Keratinocyte (primary cell): Measurements from ENCODE around the gene SRPRB. TPM values are rescaled to one million over a fixed set of nuclear protein-coding genes. Genes with fewer than 3 reads are reported as not detected.

Experiments used
- DNase-seq: peaks from one replicate; pipeline ENCODE4 v3.0.0-alpha.2; 2011; ENCODE audit warnings: low read depth, missing footprints, low spot score
- FAIRE-seq: peaks from 2 replicates; lab custom pipeline; 2011; peaks lifted over from hg19 to GRCh38; lab: Jason Lieb, UNC
- H2AFZ ChIP-seq: 2 replicates; pipeline ENCODE4 v1.6.0; 2012; ENCODE audit warnings: low read length, control low read depth, inconsistent platforms; ENCODE audit not compliant: control insufficient read depth
- H3K27ac ChIP-seq: 2 replicates; pipeline ENCODE4 v1.5.1; 2011; ENCODE audit warnings: low read length; ENCODE audit not compliant: control insufficient read depth, insufficient read depth
- H3K27me3 ChIP-seq: 3 replicates; pipeline ENCODE4 v1.6.0; 2011; ENCODE audit warnings: low read length; ENCODE audit not compliant: control insufficient read depth, insufficient read depth; ENCODE audit errors: extremely low read depth
- H3K36me3 ChIP-seq, 2 experiments: 2 replicates in 1 of 2; 3 replicates in 1 of 2; pipeline ENCODE4 v1.5.1; 2011; ENCODE audit warnings: low read length in 2 of 2, mild to moderate bottlenecking in 1 of 2; ENCODE audit not compliant: control insufficient read depth in 2 of 2, insufficient read depth in 2 of 2; ENCODE audit errors: extremely low read depth in 1 of 2
- H3K4me1 ChIP-seq: 3 replicates; pipeline ENCODE4 v1.5.1; 2011; ENCODE audit warnings: low read length; ENCODE audit not compliant: control insufficient read depth, insufficient read depth; ENCODE audit errors: extremely low read depth
- H3K4me2 ChIP-seq: 3 replicates; pipeline ENCODE4 v1.6.0; 2011; ENCODE audit warnings: low read depth, low read length; ENCODE audit not compliant: control insufficient read depth, insufficient read depth; ENCODE audit errors: extremely low read depth
- H3K4me3 ChIP-seq, 3 experiments: fragments of 200-600 bp in 1 of 3; sonication (generic) in 1 of 3; 2 replicates in 2 of 3; 3 replicates in 1 of 3; pipeline ENCODE4 v1.5.1; 2011 to 2016; ENCODE audit warnings: low read length in 3 of 3, mild to moderate bottlenecking in 3 of 3, control low read depth in 2 of 3, inconsistent platforms in 1 of 3, low read depth in 1 of 3, mixed read lengths in 1 of 3, mixed run types in 1 of 3, moderate library complexity in 1 of 3; ENCODE audit not compliant: control insufficient read depth in 2 of 3, insufficient read depth in 2 of 3; ENCODE audit errors: extremely low read depth in 1 of 3
- H3K79me2 ChIP-seq: 2 replicates; pipeline ENCODE4 v1.6.0; 2012; ENCODE audit warnings: low read length; ENCODE audit not compliant: control insufficient read depth, insufficient read depth
- H3K9ac ChIP-seq: 3 replicates; pipeline ENCODE4 v1.6.0; 2011; ENCODE audit warnings: low read length; ENCODE audit not compliant: control insufficient read depth, insufficient read depth; ENCODE audit errors: extremely low read depth
- H3K9me1 ChIP-seq: 3 replicates; pipeline ENCODE4 v1.6.0; 2011; ENCODE audit warnings: low read length; ENCODE audit not compliant: control insufficient read depth, insufficient read depth; ENCODE audit errors: extremely low read depth
- H3K9me3 ChIP-seq: 2 replicates; pipeline ENCODE4 v1.5.1; 2012; ENCODE audit warnings: low read depth, low read length; ENCODE audit not compliant: control insufficient read depth
- H4K20me1 ChIP-seq: 3 replicates; pipeline ENCODE4 v1.6.0; 2011; ENCODE audit warnings: low read length; ENCODE audit not compliant: control insufficient read depth, insufficient read depth; ENCODE audit errors: extremely low read depth
- EZH2 ChIP-seq: IDR thresholded peaks from one replicate; pipeline ENCODE4 v1.6.1; 2012; ENCODE audit warnings: inconsistent platforms, mild to moderate bottlenecking, low read length, moderate library complexity
- dilution Hi-C: fragments of 300-500 bp; cut with MboI; formaldehyde crosslinking; loops from one replicate; pipeline ENCODE4 v1.7.0; 2020; ENCODE audit warnings: low sequenced_read_pairs; ENCODE audit not compliant: extremely low pct_ligation_motif_present
- polyA plus RNA-seq, 5 experiments: library from polyadenylated mRNA; depleted of rRNA in 3 of 5; stranded (reverse) in 3 of 5; stranded (forward) in 1 of 5; unstranded in 1 of 5; fragments of >200 nt; gene quantifications; 1 replicate in 1 of 5; 2 replicates in 3 of 5; 3 replicates in 1 of 5; pipeline versions ENCODE4 v1.2.1 to v1.2.3, GENCODE V29; 2011 to 2012; ENCODE audit warnings: missing spikeins in 2 of 5, low read depth in 1 of 5, low replicate concordance in 1 of 5
- TF ChIP-seq, protein P1 (sequence below), 3 experiments: IDR thresholded peaks in 1 of 3; conservative IDR thresholded peaks in 1 of 3; optimal IDR thresholded peaks in 1 of 3; 2 replicates in 2 of 3; 3 replicates in 1 of 3; pipeline versions ENCODE3 to v1.5.1; 2011; ENCODE audit warnings: low read length in 3 of 3, mild to moderate bottlenecking in 3 of 3, moderate library complexity in 2 of 3, control low read depth in 1 of 3, inconsistent platforms in 1 of 3; ENCODE audit not compliant: insufficient read depth in 2 of 3; ENCODE audit errors: extremely low read depth in 1 of 3

Gene SRPRB
- polyA plus RNA-seq, 1 donor (not counting 4 experiments of a cell fraction or from before 2014, with no cell fraction given), result 55.9 TPM

DNA sequence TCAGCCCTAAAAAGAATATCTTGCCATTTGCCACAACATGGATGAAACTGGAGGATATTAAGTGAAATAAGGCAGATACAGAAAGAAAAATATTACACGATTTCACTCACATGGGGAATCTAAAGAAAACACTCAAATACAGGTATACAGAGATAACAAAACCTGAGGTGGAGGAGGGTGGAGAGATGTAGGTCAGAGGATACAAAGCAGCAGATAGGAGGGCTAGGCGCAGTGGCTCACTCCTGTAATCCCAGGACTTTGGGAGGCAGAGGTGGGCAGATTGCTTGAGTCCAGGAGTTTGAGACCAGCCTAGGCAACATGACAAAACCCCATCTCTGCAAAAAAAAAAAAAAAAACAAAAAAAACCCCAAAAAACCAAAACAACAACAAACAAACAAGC lies 23.2 kb upstream of the SRPRB start:
- no peak for FAIRE-seq
- TF ChIP-seq EZH2, result no peak
- TF ChIP-seq, protein P1, sequence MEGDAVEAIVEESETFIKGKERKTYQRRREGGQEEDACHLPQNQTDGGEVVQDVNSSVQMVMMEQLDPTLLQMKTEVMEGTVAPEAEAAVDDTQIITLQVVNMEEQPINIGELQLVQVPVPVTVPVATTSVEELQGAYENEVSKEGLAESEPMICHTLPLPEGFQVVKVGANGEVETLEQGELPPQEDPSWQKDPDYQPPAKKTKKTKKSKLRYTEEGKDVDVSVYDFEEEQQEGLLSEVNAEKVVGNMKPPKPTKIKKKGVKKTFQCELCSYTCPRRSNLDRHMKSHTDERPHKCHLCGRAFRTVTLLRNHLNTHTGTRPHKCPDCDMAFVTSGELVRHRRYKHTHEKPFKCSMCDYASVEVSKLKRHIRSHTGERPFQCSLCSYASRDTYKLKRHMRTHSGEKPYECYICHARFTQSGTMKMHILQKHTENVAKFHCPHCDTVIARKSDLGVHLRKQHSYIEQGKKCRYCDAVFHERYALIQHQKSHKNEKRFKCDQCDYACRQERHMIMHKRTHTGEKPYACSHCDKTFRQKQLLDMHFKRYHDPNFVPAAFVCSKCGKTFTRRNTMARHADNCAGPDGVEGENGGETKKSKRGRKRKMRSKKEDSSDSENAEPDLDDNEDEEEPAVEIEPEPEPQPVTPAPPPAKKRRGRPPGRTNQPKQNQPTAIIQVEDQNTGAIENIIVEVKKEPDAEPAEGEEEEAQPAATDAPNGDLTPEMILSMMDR (optimal IDR thresholded peaks at IDR 0.05 in 1 of 3, IDR thresholded peaks at IDR 0.05 in 1 of 3, conservative IDR thresholded peaks at IDR 0.05 in 1 of 3; ENCODE audit: extremely low read depth in 1 of 3, insufficient read depth in 2 of 3, low read length in 3 of 3), result no peak
- H3K4me2 ChIP-seq, result no peak overlapping the region

DNA sequence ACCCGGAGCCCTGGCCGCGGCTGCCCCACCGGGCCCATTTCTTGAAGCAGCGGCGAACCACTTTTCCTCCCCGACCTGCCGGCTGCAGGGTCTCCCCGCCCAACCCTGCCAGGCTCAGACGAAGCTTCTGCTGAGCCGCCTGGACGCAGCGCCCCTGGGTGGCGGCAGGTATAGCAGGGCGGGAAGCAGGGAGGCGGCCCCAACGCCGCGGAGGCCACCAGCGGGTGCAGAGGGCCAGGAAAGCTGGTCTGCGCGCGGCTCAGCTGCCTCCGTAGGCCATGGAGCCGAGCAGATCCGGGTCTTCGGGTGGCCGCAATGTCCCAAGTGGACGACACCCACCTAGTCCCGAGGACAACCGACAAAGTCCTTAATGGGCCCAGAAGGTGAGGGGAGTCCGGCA lies 21.9 kb upstream of the SRPRB start:
- FAIRE-seq, result no peak
- no peak overlapping the region for H3K27ac ChIP-seq
- no peak for DNase-seq
- H3K9ac ChIP-seq, result no peak overlapping the region
- no peaks in the 10 kb centered on the region for H3K9me1 ChIP-seq
- no peaks in the 10 kb centered on the region for H3K79me2 ChIP-seq
- no peaks in the 10 kb centered on the region for H3K9me3 ChIP-seq
- H3K4me2 ChIP-seq, result no peak overlapping the region
- H3K36me3 ChIP-seq, result no peaks in the 10 kb centered on the region
- H2AFZ ChIP-seq, result no peak overlapping the region
- dilution Hi-C loops, result no loop called here
- H3K27me3 ChIP-seq, result peaks cover 4% of the 10 kb centered on the region
- H3K4me1 ChIP-seq, result no peaks in the 10 kb centered on the region
- H3K4me3 ChIP-seq, result no peak overlapping the region
- no peak for TF ChIP-seq EZH2
- TF ChIP-seq, protein P1 (optimal IDR thresholded peaks at IDR 0.05 in 1 of 3, IDR thresholded peaks at IDR 0.05 in 1 of 3, conservative IDR thresholded peaks at IDR 0.05 in 1 of 3; ENCODE audit: extremely low read depth in 1 of 3, insufficient read depth in 2 of 3, low read length in 3 of 3), result no peak
- H4K20me1 ChIP-seq, result no peaks in the 10 kb centered on the region

More for the DNA sequence above, 23.2 kb upstream of the SRPRB start:
- dilution Hi-C loops, result no loop called here
- H3K4me3 ChIP-seq, result no peak overlapping the region
- H3K9me1 ChIP-seq, result no peaks in the 10 kb centered on the region
- no peaks in the 10 kb centered on the region for H4K20me1 ChIP-seq
- H3K9me3 ChIP-seq, result no peaks in the 10 kb centered on the region
- no peak overlapping the region for H3K27ac ChIP-seq
- no peak overlapping the region for H2AFZ ChIP-seq
- peaks cover 9% of the 10 kb centered on the region for H3K27me3 ChIP-seq
- H3K36me3 ChIP-seq, result no peaks in the 10 kb centered on the region
- H3K4me1 ChIP-seq, result peaks cover 3% of the 10 kb centered on the region
- H3K9ac ChIP-seq, result no peak overlapping the region
- H3K79me2 ChIP-seq, result no peaks in the 10 kb centered on the region
- DNase-seq, result no peak
